HG03571 (cell line): Measurements from ENCODE around the gene SYNPO.

Experiments
- ATAC-seq: cut with Tn5 transposase; IDR thresholded peaks from one replicate; pipeline ENCODE4 v1.9.1; 2021; ENCODE audit not compliant: unreplicated experiment

SYNPO gene

DNA sequence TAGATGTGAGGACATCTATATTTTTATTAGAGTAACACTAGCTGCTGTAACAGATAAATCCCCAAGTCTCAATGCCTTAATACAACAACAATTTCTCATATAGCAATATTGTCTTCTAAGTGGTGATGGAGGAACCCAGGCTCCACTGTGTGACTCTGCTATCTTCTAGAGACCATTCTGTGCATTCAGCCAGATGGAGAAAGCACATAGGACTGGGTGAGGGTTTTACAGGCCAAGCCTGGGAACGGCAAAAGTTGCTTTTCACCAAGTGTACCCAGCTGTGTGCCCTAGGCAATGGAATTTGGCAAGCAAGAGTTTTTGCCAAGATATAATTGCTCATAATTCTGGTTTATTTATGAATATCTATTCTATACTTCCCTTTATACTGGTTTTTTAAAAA is 48.7 kb downstream of the SYNPO start:
- no peak for ATAC-seq

DNA sequence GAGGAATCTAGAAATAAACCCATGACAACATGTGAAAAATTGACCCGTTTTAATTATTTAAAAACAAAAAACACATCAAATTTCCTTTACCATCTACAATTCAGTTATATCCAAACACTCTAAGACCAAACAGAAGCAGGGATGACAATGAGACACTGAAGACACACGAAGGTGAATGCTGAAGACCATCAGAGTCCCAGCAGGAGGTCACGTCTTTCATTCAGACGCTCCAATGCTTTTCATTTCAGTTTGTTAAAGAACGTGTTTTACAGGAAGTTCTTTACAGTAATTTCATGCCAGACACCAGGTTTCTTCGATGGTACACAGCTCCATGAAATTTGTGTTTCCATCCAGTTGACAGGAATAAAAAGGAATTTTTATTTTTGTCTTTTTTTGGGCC is 50.3 kb downstream of the SYNPO start:
- no peak for ATAC-seq

DNA sequence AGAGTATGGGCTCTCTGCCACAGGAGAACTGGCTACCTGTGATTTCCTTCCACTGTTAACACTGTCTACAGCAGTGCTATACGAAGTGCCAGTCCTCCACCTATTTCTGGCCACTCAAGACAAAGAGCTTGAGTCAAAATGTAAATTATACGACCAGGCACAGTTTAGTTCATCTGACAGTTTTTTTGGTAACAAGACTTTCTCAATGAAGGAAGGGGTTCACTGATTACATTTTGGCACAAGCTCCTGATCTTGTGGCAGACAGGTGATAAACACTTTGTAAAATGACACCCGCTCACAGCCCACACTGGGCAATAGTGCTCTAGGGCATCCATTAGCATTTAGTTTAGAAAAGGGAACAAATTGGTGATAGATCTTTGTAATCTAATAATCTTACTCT is 51.8 kb downstream of the SYNPO start:
- no peak for ATAC-seq

DNA sequence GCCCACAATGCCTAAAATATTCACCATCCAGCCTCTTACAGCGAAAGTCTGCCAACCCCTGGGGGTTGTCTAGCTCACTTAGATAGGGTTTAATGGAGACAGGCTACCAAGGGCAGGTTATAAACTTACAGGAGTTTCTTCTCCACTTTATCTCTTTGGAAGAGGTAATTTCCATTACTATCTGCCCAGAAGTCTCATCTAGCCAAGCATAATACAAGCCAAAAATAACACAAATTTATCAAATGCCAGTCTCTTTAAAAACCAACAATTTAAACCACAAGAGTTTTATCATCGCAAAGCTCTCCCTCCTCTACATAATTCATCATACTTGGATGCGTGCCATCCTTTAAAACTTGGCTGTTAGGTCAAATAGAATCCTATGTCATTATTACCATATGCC is 54.2 kb downstream of the SYNPO start:
- ATAC-seq = no peak

DNA sequence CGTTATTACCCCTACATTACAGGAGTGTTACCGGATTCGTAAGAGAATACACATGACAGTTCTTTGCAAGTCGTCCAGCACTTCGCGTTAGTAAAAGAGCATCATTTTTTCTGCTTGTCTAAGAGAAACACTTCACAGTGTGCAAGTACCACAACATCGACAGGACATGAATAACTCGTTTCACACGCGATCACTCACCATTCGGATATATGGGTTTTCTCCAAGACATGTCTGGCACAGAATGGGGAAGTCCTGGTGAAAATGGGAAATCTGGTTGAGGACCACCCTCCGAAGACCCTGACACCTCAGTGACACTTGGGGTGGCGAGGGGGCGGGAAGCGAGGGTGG is 59.8 kb downstream of the SYNPO start:
- ATAC-seq = no peak

DNA sequence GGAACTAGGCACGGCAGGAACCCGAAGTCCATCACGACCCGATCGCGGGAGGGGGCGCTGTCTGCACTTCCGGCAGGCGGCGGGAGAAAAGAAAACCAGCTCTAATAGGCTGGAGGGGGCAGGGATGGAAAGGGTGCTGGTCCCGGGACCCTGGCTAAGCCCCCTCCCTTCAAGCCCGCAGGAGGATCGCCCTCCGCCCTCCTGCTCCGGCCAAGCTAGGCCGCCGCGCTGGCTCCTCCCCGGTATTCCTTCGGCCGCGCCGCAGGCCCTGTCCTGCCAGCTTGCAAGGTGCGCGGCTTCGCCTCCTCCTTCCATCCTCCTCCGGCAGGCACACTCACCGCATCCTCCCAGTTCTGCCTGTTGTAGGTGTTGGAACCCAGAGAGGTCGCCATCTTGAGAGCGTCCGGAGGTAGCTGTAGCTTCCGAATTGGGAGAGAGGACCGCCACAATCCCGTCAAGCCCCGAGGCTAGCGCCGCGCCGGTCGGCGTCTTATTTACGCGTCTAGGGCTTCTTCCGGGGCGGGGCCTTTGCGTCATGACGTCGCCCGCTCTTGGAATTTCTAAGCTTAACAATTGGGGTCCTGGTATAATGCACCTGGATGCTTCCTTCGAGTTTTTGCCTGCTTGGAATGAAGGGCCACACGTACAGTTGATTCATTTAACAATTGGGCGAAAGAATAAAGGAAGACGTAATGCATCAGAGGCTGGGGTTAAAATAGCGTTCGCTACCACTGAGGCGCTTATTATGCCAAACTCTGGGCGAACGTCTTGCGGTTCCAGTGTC is 60.3 kb downstream of the SYNPO start, which contains the start of gene RBM22:
Gene RBM22, minus strand, starts transcription at position 469 of the 784 bp plus-strand sequence. Its CDS starts 77 bp downstream, at position 392.
- ATAC-seq = peak; percentile 98

DNA sequence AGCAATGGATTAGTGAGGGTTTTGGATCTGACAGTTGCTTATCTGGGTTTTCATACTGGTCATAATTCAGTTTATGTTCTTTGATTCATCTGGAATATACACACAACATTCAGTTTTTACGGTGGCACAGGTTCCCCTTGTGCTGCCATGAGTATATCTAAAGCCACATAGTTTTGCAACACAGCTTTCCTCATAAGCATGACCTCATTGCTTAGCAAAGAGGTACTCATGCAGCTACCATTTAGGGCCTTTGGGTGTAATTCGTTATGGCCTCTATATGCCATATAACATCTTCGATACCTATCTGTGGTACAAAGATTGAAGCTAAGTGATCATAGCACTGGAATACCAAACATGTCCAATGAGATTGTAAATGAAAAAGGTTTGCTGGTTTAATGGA is 63.3 kb downstream of the SYNPO start:
- no peak for ATAC-seq

DNA sequence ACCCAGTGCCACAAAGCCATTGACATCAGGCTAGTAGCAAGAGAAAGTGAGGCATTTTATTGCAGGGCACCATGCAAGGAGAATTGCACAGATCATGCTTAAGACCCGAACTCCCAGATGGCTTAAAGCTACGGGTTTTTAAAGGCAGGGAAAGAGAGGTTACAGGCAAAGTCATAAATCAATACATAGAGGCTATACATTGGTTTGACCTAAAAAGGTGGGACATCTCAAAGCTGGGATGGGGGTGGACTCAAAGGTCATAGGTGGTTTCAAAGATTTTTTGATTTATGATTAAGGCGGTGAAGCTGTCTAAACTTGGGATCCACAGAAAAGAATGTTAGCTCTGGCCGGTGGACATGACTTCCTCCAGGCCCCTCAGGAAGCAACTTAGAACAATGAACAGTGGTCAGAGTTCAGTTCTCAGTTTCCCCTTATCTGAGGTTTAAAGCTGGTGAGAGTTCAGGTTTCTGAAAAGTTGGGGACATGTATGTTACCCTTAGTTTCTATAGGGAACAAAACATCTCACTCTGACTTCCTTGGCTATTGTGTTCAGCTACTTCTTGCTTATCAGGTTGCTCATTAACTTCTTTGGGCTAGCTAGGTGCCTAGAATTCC is 66.4 kb downstream of the SYNPO start:
- ATAC-seq = no peak
